Omental fat pad (tissue), 4 donors: ENCODE results near the gene LRRC26. TPM values are rescaled to one million over a fixed set of nuclear protein-coding genes. Genes with fewer than 3 reads are reported as not detected.

ENCODE experiments used
- ATAC-seq: fragments of 150-250 bp; one replicate; pipeline ENCODE4 v1.9.1; 2016; ENCODE audit warnings: mild to moderate bottlenecking, moderate library complexity; ENCODE audit not compliant: low FRiP score
- DNase-seq: peaks from one replicate; pipeline ENCODE4 v3.0.0-alpha.2; 2019; ENCODE audit warnings: low spot score
- total RNA-seq, 4 donors: library from RNA; depleted of rRNA; stranded (reverse); fragments of >200 nt; gene quantifications; one replicate each; pipeline ENCODE4 v1.1.0, GENCODE V29; 2016
- TF ChIP-seq, protein P1 (sequence below), 3 donors: fragments of 450-650 bp; IDR thresholded peaks; one replicate each; pipeline ENCODE4 v1.5.1; 2016 to 2017; ENCODE audit warnings: antibody characterized with exemption in 3 of 3, mild to moderate bottlenecking in 3 of 3, moderate library complexity in 2 of 3

The LRRC26 gene
- total RNA-seq, 4 donors from 2014 or later, result not detected

DNA sequence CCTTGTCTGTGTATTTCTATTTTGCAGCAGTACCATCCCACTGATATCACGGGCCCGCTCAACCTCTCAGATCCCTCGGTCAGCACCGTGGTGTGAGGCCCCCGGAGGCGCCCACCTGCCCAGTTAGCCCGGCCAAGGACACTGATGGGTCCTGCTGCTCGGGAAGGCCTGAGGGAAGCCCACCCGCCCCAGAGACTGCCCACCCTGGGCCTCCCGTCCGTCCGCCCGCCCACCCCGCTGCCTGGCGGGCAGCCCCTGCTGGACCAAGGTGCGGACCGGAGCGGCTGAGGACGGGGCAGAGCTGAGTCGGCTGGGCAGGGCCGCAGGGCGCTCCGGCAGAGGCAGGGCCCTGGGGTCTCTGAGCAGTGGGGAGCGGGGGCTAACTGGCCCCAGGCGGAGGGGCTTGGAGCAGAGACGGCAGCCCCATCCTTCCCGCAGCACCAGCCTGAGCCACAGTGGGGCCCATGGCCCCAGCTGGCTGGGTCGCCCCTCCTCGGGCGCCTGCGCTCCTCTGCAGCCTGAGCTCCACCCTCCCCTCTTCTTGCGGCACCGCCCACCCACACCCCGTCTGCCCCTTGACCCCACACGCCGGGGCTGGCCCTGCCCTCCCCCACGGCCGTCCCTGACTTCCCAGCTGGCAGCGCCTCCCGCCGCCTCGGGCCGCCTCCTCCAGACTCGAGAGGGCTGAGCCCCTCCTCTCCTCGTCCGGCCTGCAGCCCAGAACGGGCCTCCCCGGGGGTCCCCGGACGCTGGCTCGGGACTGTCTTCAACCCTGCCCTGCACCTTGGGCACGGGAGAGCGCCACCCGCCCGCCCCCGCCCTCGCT is 1.9 kb downstream of the LRRC26 start:
- DNase-seq (no peak), ATAC-seq (no peak)
- TF ChIP-seq, protein P1, sequence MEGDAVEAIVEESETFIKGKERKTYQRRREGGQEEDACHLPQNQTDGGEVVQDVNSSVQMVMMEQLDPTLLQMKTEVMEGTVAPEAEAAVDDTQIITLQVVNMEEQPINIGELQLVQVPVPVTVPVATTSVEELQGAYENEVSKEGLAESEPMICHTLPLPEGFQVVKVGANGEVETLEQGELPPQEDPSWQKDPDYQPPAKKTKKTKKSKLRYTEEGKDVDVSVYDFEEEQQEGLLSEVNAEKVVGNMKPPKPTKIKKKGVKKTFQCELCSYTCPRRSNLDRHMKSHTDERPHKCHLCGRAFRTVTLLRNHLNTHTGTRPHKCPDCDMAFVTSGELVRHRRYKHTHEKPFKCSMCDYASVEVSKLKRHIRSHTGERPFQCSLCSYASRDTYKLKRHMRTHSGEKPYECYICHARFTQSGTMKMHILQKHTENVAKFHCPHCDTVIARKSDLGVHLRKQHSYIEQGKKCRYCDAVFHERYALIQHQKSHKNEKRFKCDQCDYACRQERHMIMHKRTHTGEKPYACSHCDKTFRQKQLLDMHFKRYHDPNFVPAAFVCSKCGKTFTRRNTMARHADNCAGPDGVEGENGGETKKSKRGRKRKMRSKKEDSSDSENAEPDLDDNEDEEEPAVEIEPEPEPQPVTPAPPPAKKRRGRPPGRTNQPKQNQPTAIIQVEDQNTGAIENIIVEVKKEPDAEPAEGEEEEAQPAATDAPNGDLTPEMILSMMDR (IDR thresholded peaks at IDR 0.05), result no peak

DNA sequence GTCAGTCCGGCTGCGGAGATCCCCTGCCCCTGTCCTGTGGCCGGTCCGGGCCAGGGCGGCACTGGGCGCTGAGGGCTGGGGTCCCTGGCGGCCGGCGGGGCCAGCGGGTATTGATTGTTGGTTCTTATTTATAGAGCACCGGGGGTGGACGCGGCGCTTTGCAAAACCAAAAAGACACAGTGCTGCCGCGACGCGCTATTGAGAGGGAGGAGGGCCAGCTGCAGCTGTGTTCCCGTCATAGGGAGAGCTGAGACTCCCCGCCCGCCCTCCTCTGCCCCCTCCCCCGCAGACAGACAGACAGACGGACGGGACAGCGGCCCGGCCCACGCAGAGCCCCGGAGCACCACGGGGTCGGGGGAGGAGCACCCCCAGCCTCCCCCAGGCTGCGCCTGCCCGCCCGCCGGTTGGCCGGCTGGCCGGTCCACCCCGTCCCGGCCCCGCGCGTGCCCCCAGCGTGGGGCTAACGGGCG is 2.5 kb downstream of the LRRC26 start:
- DNase-seq, result no peak
- no peak for ATAC-seq
- TF ChIP-seq, protein P1 (IDR thresholded peaks at IDR 0.05), result no peak

DNA sequence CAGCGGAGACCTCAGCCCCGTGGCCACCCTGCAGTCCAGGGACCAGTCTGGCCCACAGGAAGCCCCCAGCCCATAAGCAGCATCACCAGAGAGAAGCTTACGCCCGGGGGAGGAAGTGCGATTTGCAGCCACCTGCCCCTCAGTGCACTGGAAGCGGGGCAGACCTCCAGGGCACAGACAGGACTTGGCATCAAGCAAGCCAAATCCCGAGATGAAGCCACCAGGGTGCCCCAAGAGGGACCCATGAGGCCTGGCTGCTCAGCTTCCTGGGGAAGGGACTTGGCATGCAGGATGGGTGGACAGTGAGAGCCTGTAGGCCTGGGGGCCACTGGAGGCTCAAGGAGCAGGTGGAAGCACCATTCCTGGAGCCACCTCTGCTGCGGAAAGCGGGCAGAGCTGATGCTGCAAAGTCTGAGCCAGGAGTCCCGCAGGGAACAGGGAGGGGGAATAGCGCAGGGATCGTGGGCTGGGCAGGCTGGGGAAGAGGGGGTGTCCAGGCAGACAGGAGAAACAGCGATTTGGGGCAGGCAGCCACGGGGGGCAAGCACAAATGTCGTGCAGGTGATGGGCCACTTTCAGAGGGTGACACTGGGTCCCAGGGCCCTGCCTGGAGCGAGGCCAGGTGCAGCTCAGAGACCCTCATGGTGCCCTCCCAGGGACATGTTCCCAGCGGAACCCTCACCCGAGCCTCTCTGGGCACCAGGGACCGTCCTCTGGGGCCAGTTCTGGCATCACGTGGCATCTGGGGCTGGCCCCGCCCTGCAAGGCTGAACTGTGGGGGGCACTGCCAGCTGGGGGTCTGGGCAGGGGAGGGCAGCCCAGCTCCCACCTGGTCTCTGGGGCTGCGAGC is 3.2 kb downstream of the LRRC26 start:
- TF ChIP-seq, protein P1 (IDR thresholded peaks at IDR 0.05), result no peak
- ATAC-seq, result no peak

DNA sequence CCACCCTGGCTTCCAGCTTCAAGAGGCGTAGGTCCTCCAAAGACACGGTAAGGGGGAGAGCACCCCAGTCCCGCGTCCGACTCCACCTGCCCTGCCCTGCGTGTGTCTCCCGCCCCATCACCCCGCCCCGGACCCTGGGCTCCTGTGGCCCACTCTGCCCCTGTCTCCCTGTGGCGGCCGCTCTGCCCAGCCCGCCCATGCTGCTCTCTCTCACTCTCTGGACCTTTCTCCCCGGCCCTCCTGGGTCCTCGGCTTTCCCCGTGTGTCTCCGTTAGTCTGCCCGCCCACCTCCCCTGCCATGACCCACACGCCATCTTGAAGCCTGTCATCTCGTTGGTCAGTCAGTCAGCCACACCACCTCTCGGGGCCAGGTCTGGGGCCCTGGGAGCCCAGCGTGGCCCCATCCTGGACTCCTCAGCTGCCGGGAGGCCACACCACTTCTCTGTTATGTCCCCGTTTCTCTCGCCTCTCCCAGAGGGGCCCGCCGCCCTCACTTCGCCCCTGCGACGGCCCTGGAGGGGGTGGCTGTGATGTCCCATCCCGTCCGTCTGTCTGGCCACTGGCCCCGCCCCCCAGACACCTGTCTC is 4.5 kb downstream of the LRRC26 start:
- DNase-seq (no peak), ATAC-seq (no peak)
- TF ChIP-seq, protein P1 (IDR thresholded peaks at IDR 0.05), result no peak

More for the DNA sequence above, 3.2 kb downstream of the LRRC26 start:
- DNase-seq, result no peak

DNA sequence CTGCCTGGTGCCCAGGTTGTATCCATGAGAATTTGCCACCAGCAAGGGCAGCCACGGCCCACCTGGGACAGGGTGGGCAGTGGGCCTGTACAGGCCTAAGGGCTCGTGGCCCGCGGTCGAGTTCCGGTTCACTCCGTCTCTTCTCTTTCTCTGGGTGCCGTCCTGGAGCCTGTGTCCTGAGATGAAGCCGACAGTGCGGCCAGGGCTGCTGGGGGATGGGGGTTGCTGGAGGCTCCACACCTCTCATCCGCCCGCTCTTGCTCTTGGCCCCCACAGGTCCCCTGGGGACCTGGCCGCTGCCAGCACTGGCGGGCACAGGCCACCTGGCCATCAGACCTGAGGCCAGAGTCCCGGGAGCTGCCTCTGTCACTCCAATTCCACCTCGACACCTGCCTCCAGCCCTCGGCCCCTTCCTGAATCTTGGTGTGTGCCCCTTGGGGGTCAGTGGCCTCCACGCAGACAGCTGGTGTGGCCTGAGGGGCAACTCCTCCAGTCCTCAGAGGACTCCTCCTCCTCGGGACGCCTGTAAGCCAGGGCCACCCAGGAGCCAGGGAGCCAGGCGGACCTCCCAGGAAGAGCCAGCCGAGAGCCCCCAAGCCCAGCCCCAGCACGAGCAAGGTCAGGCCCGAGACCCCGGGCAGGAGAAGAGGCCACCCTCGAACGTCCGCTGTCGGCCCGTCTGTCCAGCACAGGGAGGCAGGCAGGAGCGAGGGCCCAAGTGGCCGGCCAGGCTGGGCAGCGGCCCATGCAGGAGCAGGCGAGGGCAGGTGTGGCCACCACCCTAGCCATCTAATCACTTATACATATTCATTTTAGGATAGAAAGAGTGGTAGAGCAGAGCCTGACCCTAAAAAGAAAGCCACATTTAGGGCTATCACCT is 5.2 kb downstream of the LRRC26 start:
- TF ChIP-seq, protein P1 (IDR thresholded peaks at IDR 0.05), result no peak
- ATAC-seq (no peak), DNase-seq (no peak)

DNA sequence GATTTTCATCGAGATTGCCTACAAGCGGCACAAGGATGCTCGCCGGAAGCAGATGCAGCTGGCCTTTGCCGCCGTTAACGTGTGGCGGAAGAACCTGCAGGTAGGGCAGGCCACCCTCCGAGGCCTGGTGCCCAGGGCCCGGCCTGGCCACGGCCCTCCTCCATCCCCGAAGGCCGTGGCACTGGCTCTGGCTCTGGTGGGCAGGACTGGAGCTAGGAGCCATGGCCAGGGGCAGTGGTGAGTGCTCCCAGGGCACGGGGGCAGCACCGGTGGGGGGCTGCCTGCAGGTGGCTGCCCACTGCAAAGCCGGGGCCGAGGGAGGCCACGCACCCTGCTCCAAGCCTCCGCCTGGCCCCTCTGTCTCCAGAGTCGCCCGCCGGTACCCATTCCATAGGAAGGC is 6.0 kb downstream of the LRRC26 start:
- DNase-seq (no peak), ATAC-seq (no peak)
- TF ChIP-seq, protein P1 (IDR thresholded peaks at IDR 0.05), result no peak
